CD14-positive monocyte (primary cell): ENCODE data around the gene ZNF792. TPM values are rescaled to one million over a fixed set of nuclear protein-coding genes. Genes with fewer than 3 reads are reported as not detected.

Experiments
- DNase-seq, 3 donors: peaks; one replicate each; pipeline ENCODE4 v3.0.0-alpha.2; 2011 to 2022
- H2AFZ ChIP-seq: 2 replicates; pipeline ENCODE4 v1.6.0; 2012; ENCODE audit warnings: mild to moderate bottlenecking, low read depth, low read length, inconsistent platforms; ENCODE audit not compliant: insufficient read depth, poor library complexity, severe bottlenecking
- H3K27ac ChIP-seq, 2 donors: 1 replicate in 1 of 2; 2 replicates in 1 of 2; pipeline ENCODE4 v1.5.1; 2012 to 2013; ENCODE audit warnings: low read length in 2 of 2, control low read depth in 1 of 2, inconsistent platforms in 1 of 2, low read depth in 1 of 2, mild to moderate bottlenecking in 1 of 2
- H3K27me3 ChIP-seq, 2 donors: one replicate each; pipeline versions ENCODE4 v1.6.0 to v1.6.1; 2011 to 2013; ENCODE audit warnings: low read length in 2 of 2; ENCODE audit not compliant: control insufficient read depth in 2 of 2, insufficient read depth in 2 of 2
- H3K36me3 ChIP-seq, 2 donors: replicated peaks in 1 of 2; 1 replicate in 1 of 2; 2 replicates in 1 of 2; pipeline versions ENCODE4 v1.5.1 to v1.6.1; 2012 to 2013; ENCODE audit warnings: low read length in 2 of 2, control low read depth in 1 of 2, inconsistent platforms in 1 of 2, mild to moderate bottlenecking in 1 of 2; ENCODE audit not compliant: insufficient read depth in 2 of 2, control insufficient read depth in 1 of 2
- H3K4me1 ChIP-seq, 2 donors: 1 replicate in 1 of 2; 2 replicates in 1 of 2; pipeline versions ENCODE4 v1.5.1 to v1.6.1; 2012 to 2013; ENCODE audit warnings: low read length in 2 of 2, control low read depth in 1 of 2, inconsistent platforms in 1 of 2, mild to moderate bottlenecking in 1 of 2, moderate library complexity in 1 of 2; ENCODE audit not compliant: insufficient read depth in 2 of 2, control insufficient read depth in 1 of 2
- H3K4me2 ChIP-seq: replicated peaks from 2 replicates; pipeline ENCODE3; 2012; ENCODE audit warnings: low read length, moderate library complexity, mild to moderate bottlenecking; ENCODE audit not compliant: poor library complexity, severe bottlenecking; ENCODE audit errors: extremely low read depth
- H3K4me3 ChIP-seq, 3 experiments: fragments of 200-600 bp in 1 of 3; sonication (generic) in 1 of 3; replicated peaks in 1 of 3; 1 replicate in 2 of 3; 2 replicates in 1 of 3; pipeline ENCODE4 v1.5.1; 2011 to 2013; ENCODE audit warnings: low read length in 3 of 3, mild to moderate bottlenecking in 3 of 3, control low read depth in 2 of 3, low read depth in 2 of 3, inconsistent platforms in 1 of 3, moderate library complexity in 1 of 3
- H3K79me2 ChIP-seq: 2 replicates; pipeline ENCODE4 v1.6.0; 2012; ENCODE audit warnings: mild to moderate bottlenecking, control low read depth, inconsistent platforms, low read length, moderate library complexity; ENCODE audit not compliant: insufficient read depth
- H3K9ac ChIP-seq: 2 replicates; pipeline ENCODE4 v1.6.0; 2017; ENCODE audit warnings: low read length, mild to moderate bottlenecking; ENCODE audit not compliant: insufficient read depth, poor library complexity, severe bottlenecking
- H3K9me3 ChIP-seq, 2 donors: replicated peaks in 1 of 2; 1 replicate in 1 of 2; 2 replicates in 1 of 2; pipeline versions ENCODE4 v1.5.1 to v1.6.1; 2012 to 2013; ENCODE audit warnings: low read length in 2 of 2, control low read depth in 1 of 2; ENCODE audit not compliant: control insufficient read depth in 1 of 2, insufficient read depth in 1 of 2
- H4K20me1 ChIP-seq: 2 replicates; pipeline ENCODE4 v1.6.0; 2012; ENCODE audit warnings: mild to moderate bottlenecking, low read length, control low read depth, moderate library complexity; ENCODE audit not compliant: insufficient read depth
- H3K27ac Mint-ChIP-seq, 7 donors: one replicate each; pipeline ENCODE4 v1.8.0; 2020; ENCODE audit warnings: mild to moderate bottlenecking in 7 of 7, mixed read lengths in 7 of 7, moderate library complexity in 6 of 7, inconsistent platforms in 2 of 7
- H3K27me3 Mint-ChIP-seq, 3 donors: one replicate each; pipeline ENCODE4 v1.8.0; 2021 to 2022; ENCODE audit warnings: low read depth in 3 of 3, mild to moderate bottlenecking in 3 of 3, mixed read lengths in 3 of 3, moderate library complexity in 3 of 3, inconsistent platforms in 1 of 3
- H3K36me3 Mint-ChIP-seq, 2 donors: one replicate each; pipeline ENCODE4 v1.8.0; 2020; ENCODE audit warnings: mixed read lengths in 2 of 2, inconsistent platforms in 1 of 2, mild to moderate bottlenecking in 1 of 2
- H3K4me1 Mint-ChIP-seq: one replicate; pipeline ENCODE4 v1.8.0; 2020; ENCODE audit warnings: mild to moderate bottlenecking, mixed read lengths
- H3K4me3 Mint-ChIP-seq, 2 donors: one replicate each; pipeline ENCODE4 v1.8.0; 2020; ENCODE audit warnings: mild to moderate bottlenecking in 2 of 2, mixed read lengths in 2 of 2, moderate library complexity in 1 of 2
- H3K9me3 Mint-ChIP-seq, 7 donors: one replicate each; pipeline ENCODE4 v1.8.0; 2020 to 2022; ENCODE audit warnings: mixed read lengths in 7 of 7, mild to moderate bottlenecking in 6 of 7, moderate library complexity in 6 of 7, inconsistent platforms in 2 of 7
- WGBS: methylation state at CpG from one replicate; pipeline ENCODE4 v1.1.5; 2013; ENCODE audit warnings: missing lambda C conversion rate; ENCODE audit not compliant: insufficient coverage; 5-methylcytosine and 5-hydroxymethylcytosine counted together
- intact Hi-C, 2 donors: fragments of 100-400 bp; cut with micrococcal nuclease; formaldehyde crosslinking; loops; one replicate each; pipeline versions ENCODE4 v1.15.0 to v1.15.1; 2023
- polyA minus RNA-seq: library from RNA; depleted of rRNA, polyadenylated mRNA; stranded (reverse); fragments of >200 nt; gene quantifications from 2 replicates; pipeline ENCODE4 v1.2.3, GENCODE V29; 2012
- polyA plus RNA-seq, 3 donors: library from polyadenylated mRNA; depleted of rRNA in 1 of 3; unstranded in 2 of 3; stranded (reverse) in 1 of 3; fragments of 300-500 nt in 2 of 3; fragments of >200 nt in 1 of 3; fragmentation: Illumina TruSeq in 2 of 3; gene quantifications; 1 replicate in 2 of 3; 2 replicates in 1 of 3; pipeline ENCODE4 v1.2.3, GENCODE V29; 2012 to 2021
- total RNA-seq, 12 experiments: library from RNA in 1 of 12; stranded (reverse) in 1 of 12; fragments of 120-200 nt in 1 of 12; gene quantifications; one replicate each; pipeline ENCODE4 v1.2.4 and lab custom pipeline; 2013 to 2026; ENCODE audit warnings: mixed read lengths in 6 of 12, inconsistent platforms in 1 of 12
- TF ChIP-seq, protein P1 (sequence below): fragments of 200-600 bp; IDR thresholded peaks from one replicate; pipeline ENCODE4 v1.8.0; 2022; ENCODE audit warnings: antibody characterized with exemption, mild to moderate bottlenecking

ZNF792 gene
- 3.7 TPM for total RNA-seq (2013)
- polyA plus RNA-seq: 1 to 10 TPM; 1.3 to 3.3 (median 1.7) TPM
- polyA minus RNA-seq: 3.3 and 4.7 TPM in 2 replicates
- 0.50 to 2.3 (median 1.4) reads per million in 11 experiments for total RNA-seq (lab: John Stamatoyannopoulos, UW)

DNA sequence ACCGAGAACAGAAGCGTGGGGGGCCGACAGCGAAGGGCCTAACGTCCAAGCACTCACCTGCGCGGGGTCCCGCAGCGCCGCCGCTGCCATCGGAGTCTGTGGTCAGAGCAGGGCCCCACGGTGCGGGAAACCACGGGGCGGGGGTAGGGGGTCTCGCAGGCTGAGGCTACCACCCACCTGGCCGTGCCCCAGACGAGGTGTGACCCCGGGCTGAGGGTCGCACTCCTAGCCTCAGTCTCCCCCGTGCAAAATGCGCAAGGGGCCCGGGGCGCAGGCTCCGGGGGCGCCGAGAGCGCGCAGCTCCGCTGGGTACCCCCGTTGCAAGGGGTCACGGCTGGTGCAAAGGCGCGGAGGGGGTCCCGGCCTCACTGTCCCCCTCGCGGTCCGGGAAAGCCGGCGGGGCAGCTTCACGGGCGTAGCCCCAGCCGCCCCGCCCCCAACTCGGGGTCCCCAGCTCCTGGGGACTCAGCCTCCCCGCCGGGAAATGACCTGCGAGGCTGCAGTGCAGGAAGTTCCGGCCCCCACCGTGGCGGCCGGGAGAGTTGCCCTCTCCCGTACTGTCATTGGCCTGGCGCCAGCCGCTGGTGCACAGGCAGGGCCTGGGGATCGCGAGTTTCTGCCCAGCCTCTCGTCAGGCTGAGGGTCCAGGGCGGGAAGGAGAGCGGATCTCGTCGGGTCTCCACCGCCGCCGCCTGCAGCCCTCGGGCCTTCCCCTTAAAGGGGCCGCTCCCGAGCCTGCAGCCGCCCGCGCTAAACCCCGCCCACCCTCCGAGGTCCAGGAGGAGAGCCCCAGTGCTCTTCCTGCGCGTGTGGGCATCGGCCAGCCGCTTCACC, at the start of gene ZNF792:
TSS of gene ZNF792 (minus strand) at position 657 of the 834 bp plus-strand sequence. CDS start at position 90, 567 bp downstream.
- H3K9ac ChIP-seq: peak within 1 kb of the TSS; percentile 81
- Mint-ChIP-seq H3K9me3 (peaks cover 48 to 69% (median 59%) of the 10 kb centered on the region in 7 donors), H3K4me3 (peak within 1 kb of the TSS; percentile 83 to 97)

More for the DNA sequence above, at the start of gene ZNF792:
- TF ChIP-seq, protein P1, sequence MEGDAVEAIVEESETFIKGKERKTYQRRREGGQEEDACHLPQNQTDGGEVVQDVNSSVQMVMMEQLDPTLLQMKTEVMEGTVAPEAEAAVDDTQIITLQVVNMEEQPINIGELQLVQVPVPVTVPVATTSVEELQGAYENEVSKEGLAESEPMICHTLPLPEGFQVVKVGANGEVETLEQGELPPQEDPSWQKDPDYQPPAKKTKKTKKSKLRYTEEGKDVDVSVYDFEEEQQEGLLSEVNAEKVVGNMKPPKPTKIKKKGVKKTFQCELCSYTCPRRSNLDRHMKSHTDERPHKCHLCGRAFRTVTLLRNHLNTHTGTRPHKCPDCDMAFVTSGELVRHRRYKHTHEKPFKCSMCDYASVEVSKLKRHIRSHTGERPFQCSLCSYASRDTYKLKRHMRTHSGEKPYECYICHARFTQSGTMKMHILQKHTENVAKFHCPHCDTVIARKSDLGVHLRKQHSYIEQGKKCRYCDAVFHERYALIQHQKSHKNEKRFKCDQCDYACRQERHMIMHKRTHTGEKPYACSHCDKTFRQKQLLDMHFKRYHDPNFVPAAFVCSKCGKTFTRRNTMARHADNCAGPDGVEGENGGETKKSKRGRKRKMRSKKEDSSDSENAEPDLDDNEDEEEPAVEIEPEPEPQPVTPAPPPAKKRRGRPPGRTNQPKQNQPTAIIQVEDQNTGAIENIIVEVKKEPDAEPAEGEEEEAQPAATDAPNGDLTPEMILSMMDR: no peak
- H3K4me1 Mint-ChIP-seq: peaks cover 22% of the 10 kb centered on the region
- intact Hi-C loops: no loop called here
- H3K9me3 ChIP-seq: peaks cover 43 to 57% of the 10 kb centered on the region in 2 donors
- H3K36me3 Mint-ChIP-seq: peaks cover 25 to 26% of the 10 kb centered on the region in 2 donors
- DNase-seq: peak; percentile 8 to 35 (median 26)
- under 1% methylated on average over 66 of the region's 78 CpGs for WGBS
- peak within 1 kb of the TSS; percentile 99 for H3K4me2 ChIP-seq
- H3K27ac Mint-ChIP-seq: peak within 1 kb of the TSS in 3 of 7 donors; percentile 58 to 82 (median 70)
- H3K36me3 ChIP-seq: peaks cover 13 to 27% of the 10 kb centered on the region in 2 donors
- H4K20me1 ChIP-seq: no peaks in the 10 kb centered on the region
- H3K79me2 ChIP-seq: no peaks in the 10 kb centered on the region
- peak within 1 kb of the TSS; percentile 97 for H2AFZ ChIP-seq
- H3K27me3 ChIP-seq: no peaks in the 10 kb centered on the region
- H3K4me1 ChIP-seq: peaks cover 18 to 23% of the 10 kb centered on the region in 2 donors
- peak within 1 kb of the TSS in 1 of 2 donors; percentile 45 for H3K27ac ChIP-seq
- peaks cover 2 to 5% (median 3%) of the 10 kb centered on the region in 3 donors for H3K27me3 Mint-ChIP-seq
- H3K4me3 ChIP-seq: peak within 1 kb of the TSS; percentile 77 to 95 (median 82)
